SU-DHL-6 (cell line): ENCODE measurements around the gene CATSPERD.

Experiments used
- H2AFZ ChIP-seq: fragments of 200-600 bp; sonication (generic); 2 replicates; pipeline ENCODE4 v1.6.1; 2014; ENCODE audit warnings: low read depth, mild to moderate bottlenecking, moderate library complexity, mixed read lengths, antibody characterized with exemption, low read length; ENCODE audit not compliant: severe bottlenecking
- H3F3A ChIP-seq: fragments of 200-600 bp; shearing (Covaris generic); 2 replicates; pipeline ENCODE4 v1.6.0; 2016; ENCODE audit warnings: antibody characterized with exemption, mild to moderate bottlenecking; ENCODE audit not compliant: insufficient read depth
- H3K27ac ChIP-seq: fragments of 200-600 bp; sonication (generic); 2 replicates; pipeline ENCODE4 v1.5.1; 2016; ENCODE audit warnings: low read depth, mild to moderate bottlenecking, low read length, moderate library complexity, mixed read lengths
- H3K27me3 ChIP-seq: fragments of 200-600 bp; sonication (generic), shearing (Covaris generic); 2 replicates; pipeline ENCODE4 v1.6.0; 2014; ENCODE audit warnings: mild to moderate bottlenecking, low read length
- H3K36me3 ChIP-seq: fragments of 200-600 bp; sonication (generic); 2 replicates; pipeline ENCODE4 v1.6.1; 2014; ENCODE audit warnings: mild to moderate bottlenecking, low read length, mixed read lengths
- H3K4me2 ChIP-seq: fragments of 300-600, 200-600 bp; shearing (Covaris generic), sonication (generic); 2 replicates; pipeline ENCODE4 v1.6.0; 2014; ENCODE audit warnings: low read length, low read depth, mild to moderate bottlenecking; ENCODE audit not compliant: poor library complexity, severe bottlenecking
- H3K4me3 ChIP-seq: fragments of 200-600 bp; sonication (generic); 2 replicates; pipeline ENCODE4 v1.5.1; 2014; ENCODE audit warnings: antibody characterized with exemption, low read length, mild to moderate bottlenecking, mixed read lengths; ENCODE audit not compliant: insufficient read depth, poor library complexity, severe bottlenecking
- H3K79me2 ChIP-seq: fragments of 200-600 bp; sonication (generic); 2 replicates; pipeline ENCODE4 v1.6.1; 2014; ENCODE audit warnings: mild to moderate bottlenecking, low read length, moderate library complexity; ENCODE audit not compliant: insufficient read depth
- H3K9ac ChIP-seq: fragments of 200-600 bp; sonication (generic); 2 replicates; pipeline ENCODE4 v1.7.0; 2014; ENCODE audit warnings: mild to moderate bottlenecking, low read length
- H3K9me2 ChIP-seq: fragments of 200-600 bp; sonication (generic); replicated peaks from 2 replicates; pipeline ENCODE4 v1.6.1; 2014; ENCODE audit warnings: low read length; ENCODE audit not compliant: insufficient read depth
- H3K9me3 ChIP-seq: fragments of 200-600 bp; sonication (generic); 2 replicates; pipeline ENCODE4 v1.6.1; 2014; ENCODE audit warnings: low read length, mixed read lengths; ENCODE audit not compliant: insufficient read depth
- H4K20me1 ChIP-seq: fragments of 200-600 bp; sonication (generic); 2 replicates; pipeline ENCODE4 v1.6.1; 2014; ENCODE audit warnings: low read depth, mild to moderate bottlenecking, antibody characterized with exemption, low read length, moderate library complexity, mixed read lengths
- CTCF ChIP-seq: fragments of 200-600 bp; sonication (generic); IDR thresholded peaks from one replicate; pipeline ENCODE4 v1.5.1; 2017; ENCODE audit warnings: antibody characterized with exemption, mild to moderate bottlenecking, low read length, moderate library complexity; ENCODE audit not compliant: insufficient read depth, poor library complexity, severe bottlenecking
- EZH2phosphoT487 ChIP-seq: fragments of 200-600 bp; sonication (generic), shearing (Covaris generic); conservative IDR thresholded peaks from 2 replicates; pipeline ENCODE4 v1.6.1; 2018; ENCODE audit warnings: mild to moderate bottlenecking, antibody characterized with exemption, low read length, moderate library complexity, mixed read lengths

Gene CATSPERD

GRCh38 chr19:5678071-5678718 is 42.2 kb upstream of the CATSPERD start:
- Histone ChIP-seq H3K9me2 (no peaks in the 10 kb centered on the region), H3K9ac (no peak overlapping the region), H4K20me1 (no peaks in the 10 kb centered on the region), H3K27me3 (no peaks in the 10 kb centered on the region), H3K36me3 (no peaks in the 10 kb centered on the region), H3F3A (peaks cover 3% of the 10 kb centered on the region; the same call in 1 of the 2 replicates), H3K4me3 (no peak overlapping the region), H3K79me2 (peaks cover 7% of the 10 kb centered on the region), H3K9me3 (no peaks in the 10 kb centered on the region), H3K27ac (no peak overlapping the region), H3K4me2 (no peak overlapping the region), H2AFZ (no peak overlapping the region)
- no peak for TF ChIP-seq CTCF
- no peak for TF ChIP-seq EZH2phosphoT487

DNA sequence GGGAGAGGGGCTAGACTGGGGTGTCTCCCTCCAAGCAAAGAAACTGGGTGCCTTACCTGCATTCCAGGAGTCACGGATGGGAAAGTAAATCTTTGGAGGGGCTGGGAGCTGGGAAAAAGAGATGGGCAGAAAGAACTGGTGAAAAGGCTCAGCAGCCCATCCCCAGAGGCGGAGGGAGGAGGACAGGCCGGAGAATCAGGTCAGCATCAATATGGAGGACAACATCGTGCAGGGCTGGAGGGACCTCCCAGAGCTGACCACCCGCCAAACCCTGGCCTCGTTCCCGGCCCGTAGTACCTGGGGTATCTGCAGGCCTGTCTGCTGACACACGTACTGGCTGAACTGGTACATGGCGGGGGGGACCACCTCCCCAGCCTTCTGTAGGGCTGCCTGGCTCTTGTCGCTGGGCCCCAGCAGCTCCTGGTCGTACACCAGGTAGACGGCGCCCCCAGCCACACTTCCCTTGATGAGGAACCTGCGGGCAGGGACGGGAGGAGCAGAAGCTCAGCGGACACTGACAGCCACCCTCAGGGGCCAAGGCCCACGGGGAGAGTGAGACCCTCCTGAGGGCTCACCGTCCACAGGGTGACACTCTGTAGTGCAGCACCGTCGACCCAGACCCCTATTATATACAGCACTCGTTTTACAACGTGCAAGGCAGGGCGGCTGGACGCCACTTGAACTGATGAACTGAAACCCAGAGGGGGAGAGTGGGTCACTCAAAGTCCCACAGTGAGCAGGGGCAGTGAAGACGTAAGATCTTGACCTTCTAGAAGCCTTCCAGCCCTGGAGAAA is 41.0 kb upstream of the CATSPERD start:
- Histone ChIP-seq H2AFZ (peak overlapping the region; percentile 67), H3K36me3 (no peaks in the 10 kb centered on the region), H3K4me2 (peak overlapping the region; percentile 72), H3K9ac (peak overlapping the region; percentile 96), H4K20me1 (no peaks in the 10 kb centered on the region), H3K9me2 (no peaks in the 10 kb centered on the region), H3F3A (peaks cover 3% of the 10 kb centered on the region; the same call in 1 of the 2 replicates), H3K27me3 (no peaks in the 10 kb centered on the region), H3K27ac (peak overlapping the region; percentile 51; the same call in 1 of the 2 replicates), H3K79me2 (peaks cover 7% of the 10 kb centered on the region), H3K9me3 (no peaks in the 10 kb centered on the region), H3K4me3 (peak overlapping the region; percentile 100)
- TF ChIP-seq CTCF (no peak), EZH2phosphoT487 (no peak)

- Histone ChIP-seq H3K27me3 (no peaks in the 10 kb centered on the region), H3K79me2 (peaks cover 7% of the 10 kb centered on the region), H3K4me3 (peak overlapping the region; percentile 100), H3K9me3 (no peaks in the 10 kb centered on the region), H3K9me2 (no peaks in the 10 kb centered on the region), H2AFZ (peak overlapping the region; percentile 67), H3K9ac (peak overlapping the region; percentile 96), H3F3A (peaks cover 3% of the 10 kb centered on the region; the same call in 1 of the 2 replicates), H3K27ac (peak overlapping the region; percentile 51; the same call in 1 of the 2 replicates), H3K4me2 (peak overlapping the region; percentile 72), H3K36me3 (no peaks in the 10 kb centered on the region), H4K20me1 (no peaks in the 10 kb centered on the region)
- TF ChIP-seq EZH2phosphoT487 (no peak), CTCF (no peak)
These were observed 40.4 kb upstream of the CATSPERD start for GRCh38 chr19:5680084-5680436.
